ENCODE results near the gene LSM14B.
"Not testable (repeated sequence)": the region's sequence is repeated elsewhere in the genome, so short reads cannot be mapped to it uniquely, and the experiment has no call there.

The LSM14B gene

GRCh38 chr20:62112368-62112767 is 9.9 kb upstream of the LSM14B start:
- no peak for DNase-seq (ENCODE audit: low spot score)

GRCh38 chr20:62114894-62115293 is 7.4 kb upstream of the LSM14B start:
- DNase-seq (ENCODE audit: low spot score), result no peak

- not testable (repeated sequence) for DNase-seq (ENCODE audit: low spot score)
These were observed 6.4 kb upstream of the LSM14B start for GRCh38 chr20:62115800-62116407.

GRCh38 chr20:62116558-62117361 is 5.5 kb upstream of the LSM14B start:
- no peak for DNase-seq (ENCODE audit: low spot score)

- DNase-seq (ENCODE audit: low spot score), result no peak
These were observed 5.0 kb upstream of the LSM14B start for GRCh38 chr20:62117362-62117646.

GRCh38 chr20:62117658-62118057 is 4.6 kb upstream of the LSM14B start:
- no peak for DNase-seq (ENCODE audit: low spot score)

GRCh38 chr20:62118113-62119043 is 3.9 kb upstream of the LSM14B start:
- DNase-seq (ENCODE audit: low spot score), result no peak

- DNase-seq (ENCODE audit: low spot score), result no peak
These were observed 3.2 kb upstream of the LSM14B start for GRCh38 chr20:62119115-62119514.

- no peak for DNase-seq (ENCODE audit: low spot score)
These were observed 2.5 kb upstream of the LSM14B start for GRCh38 chr20:62119591-62120364.

- DNase-seq (ENCODE audit: low spot score), result no peak
These were observed 1.9 kb upstream of the LSM14B start for GRCh38 chr20:62120365-62120762.

- no peak for DNase-seq (ENCODE audit: low spot score)
These were observed 1.1 kb upstream of the LSM14B start for GRCh38 chr20:62120990-62121775.

- no peak for DNase-seq (ENCODE audit: low spot score)
These were observed 577 bp downstream of the LSM14B start for GRCh38 chr20:62122654-62123449.

- no peak for DNase-seq (ENCODE audit: low spot score)
These were observed 1.3 kb downstream of the LSM14B start for GRCh38 chr20:62123450-62124118.

- DNase-seq (ENCODE audit: low spot score), result no peak
These were observed 3.9 kb downstream of the LSM14B start for GRCh38 chr20:62126141-62126540.

GRCh38 chr20:62127799-62128198 is 5.5 kb downstream of the LSM14B start:
- DNase-seq (ENCODE audit: low spot score), result no peak

- no peak for DNase-seq (ENCODE audit: low spot score)
These were observed 6.2 kb downstream of the LSM14B start for GRCh38 chr20:62128502-62128901.

- no peak for DNase-seq (ENCODE audit: low spot score)
These were observed 7.7 kb downstream of the LSM14B start for GRCh38 chr20:62129731-62130531.

GRCh38 chr20:62131560-62132320 is 9.5 kb downstream of the LSM14B start:
- DNase-seq (ENCODE audit: low spot score), result no peak

Measured in pons (tissue), 1 donor.